HepG2 (cell line): ENCODE measurements around the gene METRNL. TPM values are rescaled to one million over a fixed set of nuclear protein-coding genes. Genes with fewer than 3 reads are reported as not detected.

ENCODE experiments used
- ATAC-seq: fragments of 200-7000 bp; cut with Tn5 transposase; 3 replicates; pipeline ENCODE4 v1.9.1; 2020; ENCODE audit warnings: mild to moderate bottlenecking, moderate library complexity
- BruUV-seq: library from RNA; stranded (reverse); fragments of 400-500 nt; replicated peaks from 2 replicates; lab custom pipeline; 2021; lab: Mats Ljungman, UMichigan
- CTCF ChIA-PET: fragments of 300-600 bp; formaldehyde crosslinking; extraction: SDS; loops from one replicate; lab custom pipeline; 2021; ENCODE audit warnings: low total read pairs, inconsistent platforms, low intra/inter-chr PET ratio; lab: Yijun Ruan, JAX
- POLR2A ChIA-PET: fragments of 350-600 bp; sonication (Branson Sonifier 250); formaldehyde crosslinking; loops from one replicate; lab custom pipeline; 2020; ENCODE audit warnings: antibody characterized with exemption, inconsistent platforms; lab: Yijun Ruan, JAX
- DNase-seq: peaks from one replicate; pipeline ENCODE4 v3.0.0-alpha.2; 2015; ENCODE audit warnings: low spot score
- FAIRE-seq: peaks from 3 replicates; lab custom pipeline; 2011; peaks lifted over from hg19 to GRCh38; lab: Jason Lieb, UNC
- H2AFZ ChIP-seq: one replicate; pipeline ENCODE4 v1.6.1; 2011; ENCODE audit warnings: low read length, inconsistent platforms
- H3K27ac ChIP-seq: fragments of 300-600 bp; 3 replicates; pipeline ENCODE4 v1.8.0; 2011; ENCODE audit warnings: mixed run types, mild to moderate bottlenecking, mixed read lengths, low read length, inconsistent platforms; ENCODE audit not compliant: insufficient read depth; ENCODE audit errors: extremely low read length
- H3K27me3 ChIP-seq, 2 experiments: fragments of 200-600 bp in 1 of 2; 2 replicates in 1 of 2; 3 replicates in 1 of 2; pipeline versions ENCODE4 v1.6.0 to v1.8.0; 2011; ENCODE audit warnings: low read length in 2 of 2, mild to moderate bottlenecking in 2 of 2, moderate library complexity in 2 of 2, inconsistent platforms in 1 of 2; ENCODE audit not compliant: insufficient read depth in 2 of 2, control insufficient read depth in 1 of 2
- H3K36me3 ChIP-seq, 2 experiments: fragments of 200-600 bp in 1 of 2; replicated peaks in 1 of 2; 2 replicates in 1 of 2; 3 replicates in 1 of 2; pipeline versions ENCODE4 v1.5.1 to v1.8.0; 2011; ENCODE audit warnings: low read length in 2 of 2, inconsistent platforms in 1 of 2; ENCODE audit not compliant: insufficient read depth in 2 of 2, control insufficient read depth in 1 of 2
- H3K4me1 ChIP-seq: 2 replicates; pipeline ENCODE4 v1.5.1; 2012; ENCODE audit warnings: low read length, inconsistent platforms; ENCODE audit not compliant: insufficient read depth
- H3K4me2 ChIP-seq: 2 replicates; pipeline ENCODE4 v1.6.0; 2011; ENCODE audit warnings: low read depth, low read length, inconsistent platforms
- H3K4me3 ChIP-seq, 3 experiments: fragments of 200-600 bp in 1 of 3; sonication (generic), shearing (Covaris generic) in 1 of 3; replicated peaks in 1 of 3; 2 replicates each; pipeline ENCODE4 v1.5.1; 2011 to 2016; ENCODE audit warnings: low read length in 3 of 3, inconsistent platforms in 2 of 3, low read depth in 2 of 3, mild to moderate bottlenecking in 2 of 3, control low read depth in 1 of 3, mixed read lengths in 1 of 3; ENCODE audit not compliant: insufficient read depth in 1 of 3
- H3K79me2 ChIP-seq: one replicate; pipeline ENCODE4 v1.6.1; 2011; ENCODE audit warnings: low read length, inconsistent platforms; ENCODE audit not compliant: insufficient read depth
- H3K9ac ChIP-seq: 2 replicates; pipeline ENCODE4 v1.6.0; 2011; ENCODE audit warnings: mild to moderate bottlenecking, low read depth, low read length, inconsistent platforms; ENCODE audit not compliant: insufficient read depth
- H3K9me3 ChIP-seq: 2 replicates; pipeline ENCODE4 v1.5.1; 2012; ENCODE audit warnings: mild to moderate bottlenecking, low read length
- H4K20me1 ChIP-seq: 2 replicates; pipeline ENCODE4 v1.6.0; 2011; ENCODE audit warnings: inconsistent platforms, mild to moderate bottlenecking, low read length, moderate library complexity; ENCODE audit not compliant: insufficient read depth
- CEBPB ChIP-seq: IDR thresholded peaks from 2 replicates; pipeline ENCODE4 v1.6.1; 2011; ENCODE audit warnings: low read depth, low read length, improper control_type of control experiment, borderline replicate concordance
- FOSL1 ChIP-seq: sonication (generic); formaldehyde crosslinking; IDR thresholded peaks from 2 replicates; pipeline ENCODE4 v1.9.0; 2021; ENCODE audit warnings: missing genetic modification reagents, borderline replicate concordance
- GZF1 ChIP-seq: sonication (generic); formaldehyde crosslinking; IDR thresholded peaks from 2 replicates; pipeline ENCODE4 v1.5.1; 2020; ENCODE audit warnings: mild to moderate bottlenecking, missing genetic modification reagents
- HMG20A ChIP-seq: IDR thresholded peaks from 2 replicates; pipeline ENCODE4 v1.6.1; 2016; ENCODE audit warnings: borderline replicate concordance
- IRX3 ChIP-seq: sonication (generic); formaldehyde crosslinking; IDR thresholded peaks from 2 replicates; pipeline ENCODE4 v1.8.1; 2023; ENCODE audit warnings: mild to moderate bottlenecking, low read depth, missing genetic modification reagents, borderline replicate concordance
- KLF9 ChIP-seq: IDR thresholded peaks from 2 replicates; pipeline ENCODE4 v1.6.1; 2016; ENCODE audit warnings: low read depth
- KMT2B ChIP-seq: IDR thresholded peaks from 2 replicates; pipeline ENCODE4 v1.6.1; 2016; ENCODE audit warnings: missing genetic modification reagents, missing compliant biosample characterization
- MAF1 ChIP-seq: sonication (generic); formaldehyde crosslinking; IDR thresholded peaks from 2 replicates; pipeline ENCODE4 v1.5.0; 2020; ENCODE audit warnings: missing genetic modification reagents, borderline replicate concordance
- MED13 ChIP-seq: sonication (generic); formaldehyde crosslinking; IDR thresholded peaks from 2 replicates; pipeline ENCODE4 v1.5.0; 2020; ENCODE audit warnings: missing genetic modification reagents
- REXO4 ChIP-seq: sonication (generic); formaldehyde crosslinking; IDR thresholded peaks from 2 replicates; pipeline ENCODE4 v1.8.0; 2022; ENCODE audit warnings: missing genetic modification reagents, mild to moderate bottlenecking, borderline replicate concordance
- SNRNP70 ChIP-seq: fragments of 200-400 bp; formaldehyde crosslinking; IDR thresholded peaks from 2 replicates; pipeline ENCODE4 v1.6.1; 2017; ENCODE audit warnings: mild to moderate bottlenecking, low read depth, low read length, moderate library complexity
- SPEN ChIP-seq: sonication (generic); formaldehyde crosslinking; IDR thresholded peaks from 2 replicates; pipeline ENCODE4 v1.5.1; 2020; ENCODE audit warnings: low read depth, mild to moderate bottlenecking, missing genetic modification reagents
- TCF7 ChIP-seq: sonication (generic); IDR thresholded peaks from 2 replicates; pipeline ENCODE4 v1.6.1; 2016; ENCODE audit warnings: antibody characterized with exemption, low read depth
- ZNF354B ChIP-seq: sonication (generic); formaldehyde crosslinking; IDR thresholded peaks from 2 replicates; pipeline ENCODE4 v1.8.0; 2022; ENCODE audit warnings: mild to moderate bottlenecking, missing genetic modification reagents
- WGBS: methylation state at CpG from one replicate; pipeline ENCODE4 v1.1.6; 2017; ENCODE audit warnings: low lambda C conversion rate; 5-methylcytosine and 5-hydroxymethylcytosine counted together
- in situ Hi-C: cut with HindIII; loops from 2 replicates; pipeline ENCODE4 v1.10.0; 2017; ENCODE audit warnings: low pct_unique_long_range_greater_than_20kb; ENCODE audit not compliant: extremely low pct_ligation_motif_present
- intact Hi-C: fragments of 100-400 bp; cut with micrococcal nuclease; formaldehyde crosslinking; loops from one replicate; pipeline ENCODE4 v1.10.0; 2022; ENCODE audit not compliant: unreplicated experiment
- polyA plus RNA-seq, 8 experiments: library from polyadenylated mRNA; depleted of rRNA in 3 of 8; stranded (reverse) in 7 of 8; unstranded in 1 of 8; fragments of >200 nt; fragmentation: Illumina TruSeq in 4 of 8; extraction: Trizol in 4 of 8; gene quantifications; 2 replicates each; pipeline versions ENCODE4 v1.2.1 to v1.2.3, GENCODE V29; 2011 to 2016; ENCODE audit warnings: low read depth in 4 of 8, missing spikeins in 1 of 8, mixed read lengths in 1 of 8; ENCODE audit not compliant: insufficient read depth in 1 of 8
- total RNA-seq, 5 experiments: library from RNA; depleted of rRNA; stranded (reverse); fragments of >200 nt; fragmentation: Illumina TruSeq; extraction: Trizol; gene quantifications; 2 replicates each; pipeline ENCODE4 v1.2.3, GENCODE V29; 2016; ENCODE audit warnings: low read depth in 1 of 5

Gene METRNL
- total and polyA plus RNA-seq, 2 of the 13 experiments (the other 11 are each of a cell fraction or from before 2014, with no cell fraction given): 0.66 to 0.84 TPM

GRCh38 chr17:83115202-83115651 lies 35.8 kb downstream of the METRNL start:
- Histone ChIP-seq H3K4me3 (no peak overlapping the region), H3K27ac (no peak overlapping the region), H3K9me3 (no peaks in the 10 kb centered on the region), H3K4me2 (no peak overlapping the region), H3K36me3 (no peaks in the 10 kb centered on the region), H3K27me3 (peaks cover 27 to 85% of the 10 kb centered on the region in 2 experiments), H3K79me2 (no peaks in the 10 kb centered on the region), H4K20me1 (peaks cover 2% of the 10 kb centered on the region; the same call in 1 of the 2 replicates), H2AFZ (no peak overlapping the region), H3K4me1 (peaks cover 11% of the 10 kb centered on the region), H3K9ac (no peak overlapping the region)
- DNase-seq: no peak
- CTCF ChIA-PET: no interaction called here
- in situ Hi-C loops: no loop called here
- intact Hi-C loops: no loop called here
- no peak for ATAC-seq
- BruUV-seq: no TSS peak
- FAIRE-seq: no peak
- POLR2A ChIA-PET: no interaction called here
- 57% methylated on average over 19 of the region's 19 CpGs for WGBS
- TF ChIP-seq ZNF354B (CRISPR knock-in tag) (no peak), CEBPB (no peak), GZF1 (CRISPR knock-in tag) (no peak), TCF7 (no peak), MAF1 (CRISPR knock-in tag) (no peak), IRX3 (CRISPR knock-in tag) (no peak), KMT2B (CRISPR knock-in tag) (no peak), REXO4 (CRISPR knock-in tag) (no peak), HMG20A (no peak), SNRNP70 (no peak), MED13 (CRISPR knock-in tag) (no peak), KLF9 (CRISPR knock-in tag) (no peak), FOSL1 (CRISPR knock-in tag) (no peak), SPEN (CRISPR knock-in tag) (no peak)
